Endothelial cell of umbilical vein (primary cell): ENCODE results near the gene CCSER1. TPM values are rescaled to one million over a fixed set of nuclear protein-coding genes. Genes with fewer than 3 reads are reported as not detected.

ENCODE experiments used
- BruUV-seq: library from RNA; stranded (reverse); fragments of 400-500 nt; replicated peaks from 2 replicates; lab custom pipeline; 2021; lab: Mats Ljungman, UMichigan
- CTCF ChIA-PET: fragments of 300-600, 350-600 bp; sonication (Branson Sonifier 250); formaldehyde crosslinking; loops from one replicate; lab custom pipeline; 2021; ENCODE audit warnings: antibody characterized with exemption, inconsistent platforms; lab: Charles Lee
- POLR2A ChIA-PET: fragments of 300-600, 350-600 bp; sonication (Branson Sonifier 250); formaldehyde crosslinking; loops from one replicate; lab custom pipeline; 2021; ENCODE audit warnings: antibody characterized with exemption, inconsistent platforms; lab: Charles Lee
- DNase-seq: peaks from one replicate; pipeline ENCODE4 v3.0.0-alpha.2; 2011; ENCODE audit warnings: low read depth, low spot score
- FAIRE-seq: peaks from 2 replicates; lab custom pipeline; 2011; peaks lifted over from hg19 to GRCh38; lab: Jason Lieb, UNC
- H2AFZ ChIP-seq: 2 replicates; pipeline ENCODE4 v1.6.0; 2012; ENCODE audit warnings: low read depth, low read length, control low read depth, inconsistent platforms
- H3K27ac ChIP-seq: 2 replicates; pipeline ENCODE4 v1.5.1; 2011; ENCODE audit warnings: low read depth, mild to moderate bottlenecking, control low read depth, low read length, moderate library complexity; ENCODE audit not compliant: insufficient read depth
- H3K27me3 ChIP-seq, 2 experiments: 2 replicates each; pipeline versions ENCODE4 v1.6.0 to v1.6.1; 2011; ENCODE audit warnings: low read length in 2 of 2, mixed read lengths in 1 of 2; ENCODE audit not compliant: control insufficient read depth in 2 of 2, insufficient read depth in 2 of 2
- H3K36me3 ChIP-seq, 2 experiments: 2 replicates in 1 of 2; 3 replicates in 1 of 2; pipeline ENCODE4 v1.5.1; 2011; ENCODE audit warnings: low read length in 2 of 2, mild to moderate bottlenecking in 1 of 2, moderate library complexity in 1 of 2; ENCODE audit not compliant: control insufficient read depth in 2 of 2, insufficient read depth in 2 of 2; ENCODE audit errors: extremely low read depth in 1 of 2
- H3K4me1 ChIP-seq: 3 replicates; pipeline ENCODE4 v1.5.1; 2011; ENCODE audit warnings: mild to moderate bottlenecking, low read length; ENCODE audit not compliant: control insufficient read depth, insufficient read depth; ENCODE audit errors: extremely low read depth
- H3K4me2 ChIP-seq: 2 replicates; pipeline ENCODE4 v1.6.1; 2011; ENCODE audit warnings: low read length, control low read depth, mixed read lengths; ENCODE audit not compliant: insufficient read depth
- H3K4me3 ChIP-seq, 3 experiments: fragments of 200-600 bp in 1 of 3; sonication (generic), shearing (Covaris generic) in 1 of 3; replicated peaks in 1 of 3; 2 replicates each; pipeline ENCODE4 v1.5.1; 2011 to 2016; ENCODE audit warnings: control low read depth in 3 of 3, low read length in 3 of 3, mild to moderate bottlenecking in 2 of 3, inconsistent platforms in 1 of 3, low read depth in 1 of 3, moderate library complexity in 1 of 3; ENCODE audit not compliant: insufficient read depth in 1 of 3
- H3K79me2 ChIP-seq: 2 replicates; pipeline ENCODE4 v1.6.0; 2012; ENCODE audit warnings: low read length, inconsistent platforms; ENCODE audit not compliant: control insufficient read depth, insufficient read depth
- H3K9ac ChIP-seq: replicated peaks from 2 replicates; pipeline ENCODE3; 2011; ENCODE audit warnings: low read length, control low read depth; ENCODE audit not compliant: insufficient read depth; ENCODE audit errors: extremely low read depth
- H3K9me1 ChIP-seq: replicated peaks from 3 replicates; pipeline ENCODE4 v1.6.0; 2011; ENCODE audit warnings: mild to moderate bottlenecking, low read length; ENCODE audit not compliant: control insufficient read depth, insufficient read depth; ENCODE audit errors: extremely low read depth
- H3K9me3 ChIP-seq: replicated peaks from 2 replicates; pipeline ENCODE4 v1.5.1; 2012; ENCODE audit warnings: low read length, inconsistent platforms; ENCODE audit not compliant: control insufficient read depth, insufficient read depth
- H4K20me1 ChIP-seq: replicated peaks from 2 replicates; pipeline ENCODE3; 2011; ENCODE audit warnings: mild to moderate bottlenecking, low read length; ENCODE audit not compliant: control insufficient read depth, insufficient read depth; ENCODE audit errors: extremely low read depth
- EZH2 ChIP-seq: IDR thresholded peaks from 2 replicates; pipeline ENCODE4 v1.6.1; 2012; ENCODE audit warnings: borderline replicate concordance, low read depth, mild to moderate bottlenecking, moderate library complexity, low read length, inconsistent platforms; ENCODE audit not compliant: severe bottlenecking
- FOS ChIP-seq: IDR thresholded peaks from 2 replicates; pipeline ENCODE4 v1.6.1; 2011; ENCODE audit warnings: mild to moderate bottlenecking, low read length, moderate library complexity, borderline replicate concordance; ENCODE audit not compliant: insufficient read depth
- GATA2 ChIP-seq: IDR thresholded peaks from 2 replicates; pipeline ENCODE4 v1.7.0; 2011; ENCODE audit warnings: low read depth, mild to moderate bottlenecking, moderate library complexity, mixed read lengths, low read length; ENCODE audit not compliant: insufficient read length, insufficient read depth
- JUN ChIP-seq: IDR thresholded peaks from 2 replicates; pipeline ENCODE4 v1.6.1; 2011; ENCODE audit warnings: borderline replicate concordance, low read depth; ENCODE audit not compliant: insufficient read length, insufficient read depth
- MYC ChIP-seq: IDR thresholded peaks from one replicate; pipeline ENCODE4 v1.6.1; 2011; ENCODE audit warnings: mild to moderate bottlenecking, low read depth, low read length
- POLR2A ChIP-seq: IDR thresholded peaks from 2 replicates; pipeline ENCODE4 v1.6.1; 2012; ENCODE audit warnings: low read depth, mild to moderate bottlenecking, control low read depth, low read length
- POLR2AphosphoS5 ChIP-seq: IDR thresholded peaks from 2 replicates; pipeline ENCODE4 v1.6.1; 2012; ENCODE audit warnings: low read depth, mild to moderate bottlenecking, control low read depth, low read length, moderate library complexity; ENCODE audit not compliant: insufficient read depth
- dilution Hi-C: fragments of 300-500 bp; cut with MboI; formaldehyde crosslinking; loops from one replicate; pipeline ENCODE4 v1.15.0; 2019; ENCODE audit warnings: low sequenced_read_pairs; ENCODE audit not compliant: extremely low pct_ligation_motif_present
- intact Hi-C: fragments of 100-400 bp; cut with micrococcal nuclease; formaldehyde crosslinking; loops from one replicate; pipeline ENCODE4 v1.10.0; 2022
- polyA plus RNA-seq, 4 experiments: library from polyadenylated mRNA; depleted of rRNA in 3 of 4; stranded (reverse) in 3 of 4; unstranded in 1 of 4; fragments of >200 nt; gene quantifications; 2 replicates each; pipeline versions ENCODE4 v1.2.1 to v1.2.3, GENCODE V29; 2011 to 2012; ENCODE audit warnings: missing spikeins in 1 of 4
- total RNA-seq: library from RNA; stranded (reverse); gene quantifications from 2 replicates; pipeline ENCODE4 v1.2.3, GENCODE V29; 2021
- TF ChIP-seq, protein P1 (sequence below): IDR thresholded peaks from 2 replicates; pipeline ENCODE4 v1.6.1; 2011; ENCODE audit not compliant: insufficient read depth, insufficient read length
- TF ChIP-seq, protein P2 (sequence below), 2 donors: IDR thresholded peaks; 1 replicate in 1 of 2; 2 replicates in 1 of 2; pipeline ENCODE4 v1.5.1; 2011; ENCODE audit warnings: low read length in 2 of 2, mild to moderate bottlenecking in 2 of 2, moderate library complexity in 2 of 2, control low read depth in 1 of 2, inconsistent platforms in 1 of 2, low read depth in 1 of 2; ENCODE audit not compliant: insufficient read depth in 1 of 2; ENCODE audit errors: extremely low read depth in 1 of 2

Gene CCSER1
- total and polyA plus RNA-seq, 2 donors (not counting 3 experiments of a cell fraction or from before 2014, with no cell fraction given) = 0.11 to 1.8 TPM

DNA sequence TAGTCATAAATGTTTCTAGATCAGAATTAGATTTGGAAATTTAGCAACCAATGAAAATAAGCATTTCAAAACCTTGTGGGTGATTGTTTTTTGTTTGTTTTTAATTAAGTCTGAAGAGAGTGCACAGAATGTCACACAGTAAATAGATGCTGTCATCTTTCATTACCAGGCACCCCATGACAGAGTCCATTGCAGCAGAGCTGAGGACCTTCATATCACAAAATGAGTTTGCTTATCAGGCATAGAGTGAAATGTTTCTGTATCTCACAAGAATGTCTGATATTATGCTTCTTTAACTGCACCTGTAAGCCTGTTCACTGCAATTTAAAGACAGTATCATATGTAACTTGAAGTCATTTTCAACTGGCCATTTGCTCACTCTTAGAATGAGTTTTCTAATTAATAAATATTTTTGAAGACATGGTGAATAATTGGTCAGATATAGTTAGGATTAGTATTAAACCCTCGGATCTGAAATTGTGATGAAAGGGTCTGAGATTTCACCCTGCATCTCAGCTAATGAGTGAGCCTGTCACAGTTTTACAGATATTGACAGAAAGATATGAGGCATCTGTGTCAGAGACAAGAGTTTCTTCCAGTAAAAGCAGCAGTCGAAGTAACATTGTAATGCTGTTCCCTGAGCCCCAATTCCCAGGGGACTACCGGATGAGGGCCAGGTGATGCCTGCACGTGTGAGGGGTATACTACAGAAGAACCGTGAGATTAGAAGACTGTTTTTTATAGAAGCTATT, 416.4 kb downstream of the CCSER1 start:
- Histone ChIP-seq H3K4me2 (no peak overlapping the region), H3K4me3 (no peak overlapping the region), H2AFZ (no peak overlapping the region), H3K36me3 (no peaks in the 10 kb centered on the region), H3K27me3 (no peaks in the 10 kb centered on the region), H3K9ac (no peak overlapping the region), H3K79me2 (no peaks in the 10 kb centered on the region), H4K20me1 (no peaks in the 10 kb centered on the region), H3K9me3 (no peaks in the 10 kb centered on the region), H3K27ac (no peak overlapping the region), H3K9me1 (no peaks in the 10 kb centered on the region), H3K4me1 (no peaks in the 10 kb centered on the region)
- DNase-seq (no peak), FAIRE-seq (no peak)
- POLR2A ChIA-PET = no interaction called here
- BruUV-seq = no TSS peak
- CTCF ChIA-PET = no interaction called here
- TF ChIP-seq POLR2A = no peak
- TF ChIP-seq GATA2 = no peak
- TF ChIP-seq, protein P1, sequence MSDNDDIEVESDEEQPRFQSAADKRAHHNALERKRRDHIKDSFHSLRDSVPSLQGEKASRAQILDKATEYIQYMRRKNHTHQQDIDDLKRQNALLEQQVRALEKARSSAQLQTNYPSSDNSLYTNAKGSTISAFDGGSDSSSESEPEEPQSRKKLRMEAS = no peak
- no peak for TF ChIP-seq FOS
- no peak for TF ChIP-seq MYC
- TF ChIP-seq, protein P2, sequence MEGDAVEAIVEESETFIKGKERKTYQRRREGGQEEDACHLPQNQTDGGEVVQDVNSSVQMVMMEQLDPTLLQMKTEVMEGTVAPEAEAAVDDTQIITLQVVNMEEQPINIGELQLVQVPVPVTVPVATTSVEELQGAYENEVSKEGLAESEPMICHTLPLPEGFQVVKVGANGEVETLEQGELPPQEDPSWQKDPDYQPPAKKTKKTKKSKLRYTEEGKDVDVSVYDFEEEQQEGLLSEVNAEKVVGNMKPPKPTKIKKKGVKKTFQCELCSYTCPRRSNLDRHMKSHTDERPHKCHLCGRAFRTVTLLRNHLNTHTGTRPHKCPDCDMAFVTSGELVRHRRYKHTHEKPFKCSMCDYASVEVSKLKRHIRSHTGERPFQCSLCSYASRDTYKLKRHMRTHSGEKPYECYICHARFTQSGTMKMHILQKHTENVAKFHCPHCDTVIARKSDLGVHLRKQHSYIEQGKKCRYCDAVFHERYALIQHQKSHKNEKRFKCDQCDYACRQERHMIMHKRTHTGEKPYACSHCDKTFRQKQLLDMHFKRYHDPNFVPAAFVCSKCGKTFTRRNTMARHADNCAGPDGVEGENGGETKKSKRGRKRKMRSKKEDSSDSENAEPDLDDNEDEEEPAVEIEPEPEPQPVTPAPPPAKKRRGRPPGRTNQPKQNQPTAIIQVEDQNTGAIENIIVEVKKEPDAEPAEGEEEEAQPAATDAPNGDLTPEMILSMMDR (IDR thresholded peaks at IDR 0.05; ENCODE audit: extremely low read depth in 1 of 2, insufficient read depth in 1 of 2, low read depth in 1 of 2, low read length in 2 of 2) = no peak
- TF ChIP-seq EZH2 = no peak
- TF ChIP-seq JUN = no peak
- TF ChIP-seq POLR2AphosphoS5 = no peak
- dilution Hi-C loops = no loop called here
- intact Hi-C loops = no loop called here
